Kidney capillary endothelial cell (primary cell): ENCODE results near the gene MRPS27.
A peak's percentile ranks its signal among the peaks of the same experiment; 100 is the strongest.

Source experiments
- DNase-seq: peaks from one replicate; pipeline ENCODE4 v3.0.0-alpha.2; 2018; ENCODE audit warnings: low spot score

The MRPS27 gene

GRCh38 chr5:72256536-72256935 is 63.5 kb downstream of the MRPS27 start:
- DNase-seq = no peak

GRCh38 chr5:72255670-72256069 is 64.4 kb downstream of the MRPS27 start:
- DNase-seq = no peak

GRCh38 chr5:72255237-72255636 is 64.8 kb downstream of the MRPS27 start:
- DNase-seq = no peak

GRCh38 chr5:72252574-72253155 is 67.4 kb downstream of the MRPS27 start:
- no peak for DNase-seq

GRCh38 chr5:72252008-72252407 is 68.0 kb downstream of the MRPS27 start:
- DNase-seq = no peak

GRCh38 chr5:72251386-72251785 is 68.7 kb downstream of the MRPS27 start:
- no peak for DNase-seq

- DNase-seq = peak; percentile 85
These were observed 71.5 kb downstream of the MRPS27 start for GRCh38 chr5:72248410-72248981.

GRCh38 chr5:72246954-72247442 is 73.0 kb downstream of the MRPS27 start:
- no peak for DNase-seq

GRCh38 chr5:72245951-72246532 is 74.0 kb downstream of the MRPS27 start:
- DNase-seq = no peak

GRCh38 chr5:72245546-72245945 is 74.5 kb downstream of the MRPS27 start:
- DNase-seq = no peak

GRCh38 chr5:72244862-72245371 is 75.1 kb downstream of the MRPS27 start:
- DNase-seq = peak; percentile 58

GRCh38 chr5:72243706-72244105 is 76.3 kb downstream of the MRPS27 start:
- DNase-seq = no peak

GRCh38 chr5:72242796-72243475 is 77.1 kb downstream of the MRPS27 start:
- DNase-seq = no peak

GRCh38 chr5:72241346-72242003 is 78.6 kb downstream of the MRPS27 start:
- DNase-seq = no peak

GRCh38 chr5:72238712-72239445 is 81.2 kb downstream of the MRPS27 start:
- DNase-seq = no peak

GRCh38 chr5:72237879-72238278 is 82.2 kb downstream of the MRPS27 start:
- no peak for DNase-seq

GRCh38 chr5:72237415-72237814 is 82.6 kb downstream of the MRPS27 start:
- DNase-seq = no peak

- no peak for DNase-seq
These were observed 84.3 kb downstream of the MRPS27 start for GRCh38 chr5:72235725-72236124.

- no peak for DNase-seq
These were observed 85.2 kb downstream of the MRPS27 start for GRCh38 chr5:72234868-72235267.

GRCh38 chr5:72234265-72234700 is 85.8 kb downstream of the MRPS27 start:
- peak; percentile 81 for DNase-seq

- no peak for DNase-seq
These were observed 86.2 kb downstream of the MRPS27 start for GRCh38 chr5:72233835-72234234.

- no peak for DNase-seq
These were observed 87.2 kb downstream of the MRPS27 start for GRCh38 chr5:72232838-72233237.
